GM13977 (cell line): ENCODE results near the gene FAM118A.

Experiments used
- DNase-seq: peaks from one replicate; pipeline ENCODE4 v3.0.0; 2012; ENCODE audit warnings: low spot score
- in situ Hi-C: fragments of 300-500 bp; cut with MboI; formaldehyde crosslinking; loops from one replicate; pipeline ENCODE4 v1.12.0; 2022; ENCODE audit warnings: low sequenced_read_pairs, low pct_unique_long_range_greater_than_20kb, mixed read lengths, inconsistent platforms; ENCODE audit not compliant: unreplicated experiment
- TF ChIP-seq, protein P1 (sequence below): IDR thresholded peaks from 2 replicates; pipeline ENCODE4 v1.5.1; 2012; ENCODE audit warnings: mild to moderate bottlenecking, control low read depth; ENCODE audit not compliant: insufficient read depth; ENCODE audit errors: extremely low read depth, missing control alignments

The FAM118A gene

DNA sequence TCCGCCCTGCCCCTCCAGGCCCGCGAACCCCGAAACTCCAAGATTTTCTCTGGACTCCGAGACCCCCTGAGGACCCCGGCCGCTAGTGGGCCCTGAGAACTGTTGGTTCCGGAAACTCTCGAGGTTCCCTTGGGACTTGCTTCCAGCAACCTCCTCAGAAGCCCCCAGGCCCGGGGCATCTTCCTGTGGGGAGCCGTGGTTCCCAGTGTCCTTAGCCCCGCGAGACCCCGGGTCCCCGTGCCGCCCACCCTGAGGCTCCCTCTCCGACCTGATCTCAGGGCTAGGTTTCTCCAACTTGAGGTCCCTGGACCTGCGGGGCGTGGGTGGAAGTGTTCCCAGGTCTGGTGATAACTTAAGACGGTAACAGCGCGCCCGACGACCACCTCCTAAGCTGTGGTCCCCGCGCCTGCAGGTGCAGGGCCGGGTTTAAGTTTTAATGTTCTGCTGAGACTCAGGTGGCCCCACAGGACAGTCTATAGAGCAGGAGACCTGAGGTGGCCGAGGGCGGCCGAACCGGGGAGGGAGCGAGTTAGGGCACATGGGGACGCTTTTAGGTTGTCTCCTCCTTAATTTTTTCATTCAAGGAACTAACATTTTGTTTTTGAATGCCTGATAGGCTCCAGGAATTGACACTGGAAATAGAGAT lies 720 bp downstream of the FAM118A start:
- no peak for DNase-seq
- in situ Hi-C loops = no loop called here
- TF ChIP-seq, protein P1, sequence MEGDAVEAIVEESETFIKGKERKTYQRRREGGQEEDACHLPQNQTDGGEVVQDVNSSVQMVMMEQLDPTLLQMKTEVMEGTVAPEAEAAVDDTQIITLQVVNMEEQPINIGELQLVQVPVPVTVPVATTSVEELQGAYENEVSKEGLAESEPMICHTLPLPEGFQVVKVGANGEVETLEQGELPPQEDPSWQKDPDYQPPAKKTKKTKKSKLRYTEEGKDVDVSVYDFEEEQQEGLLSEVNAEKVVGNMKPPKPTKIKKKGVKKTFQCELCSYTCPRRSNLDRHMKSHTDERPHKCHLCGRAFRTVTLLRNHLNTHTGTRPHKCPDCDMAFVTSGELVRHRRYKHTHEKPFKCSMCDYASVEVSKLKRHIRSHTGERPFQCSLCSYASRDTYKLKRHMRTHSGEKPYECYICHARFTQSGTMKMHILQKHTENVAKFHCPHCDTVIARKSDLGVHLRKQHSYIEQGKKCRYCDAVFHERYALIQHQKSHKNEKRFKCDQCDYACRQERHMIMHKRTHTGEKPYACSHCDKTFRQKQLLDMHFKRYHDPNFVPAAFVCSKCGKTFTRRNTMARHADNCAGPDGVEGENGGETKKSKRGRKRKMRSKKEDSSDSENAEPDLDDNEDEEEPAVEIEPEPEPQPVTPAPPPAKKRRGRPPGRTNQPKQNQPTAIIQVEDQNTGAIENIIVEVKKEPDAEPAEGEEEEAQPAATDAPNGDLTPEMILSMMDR = no peak

DNA sequence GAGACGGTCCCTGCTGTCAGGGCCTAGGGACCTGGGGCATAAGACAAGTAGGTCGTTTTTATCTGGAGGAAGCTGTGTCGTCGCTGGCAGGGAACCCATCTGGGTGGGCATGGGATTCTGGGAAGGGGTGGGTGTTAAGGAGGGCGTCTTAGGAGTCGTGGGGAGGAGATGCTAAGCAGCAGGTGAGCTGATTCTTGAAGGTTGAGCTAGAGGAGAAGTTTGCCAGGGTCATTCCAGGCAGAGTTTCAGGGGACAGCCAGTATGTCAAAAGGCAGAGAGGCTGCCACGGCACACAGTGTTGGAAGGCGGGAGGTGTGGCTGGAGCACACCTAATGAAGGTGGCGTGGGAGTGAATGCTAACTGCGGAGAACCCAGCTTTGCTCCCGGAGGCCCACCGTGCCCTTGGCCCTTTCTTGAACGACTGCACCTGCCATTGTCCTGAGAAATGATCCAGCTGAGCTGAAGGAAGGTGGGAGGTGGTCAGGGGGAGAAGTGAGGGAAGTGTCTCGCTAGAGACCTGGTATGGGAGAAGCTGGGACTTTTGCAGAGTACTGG lies 1.3 kb downstream of the FAM118A start:
- TF ChIP-seq, protein P1 = no peak

GRCh38 chr22:45312415-45312814 lies 2.7 kb downstream of the FAM118A start:
- DNase-seq = no peak
- TF ChIP-seq, protein P1 = no peak
- in situ Hi-C loops = no loop called here

More for the DNA sequence above, 1.3 kb downstream of the FAM118A start:
- in situ Hi-C loops = no loop called here
- no peak for DNase-seq

GRCh38 chr22:45312856-45313255 lies 3.1 kb downstream of the FAM118A start:
- in situ Hi-C loops = no loop called here
- TF ChIP-seq, protein P1 = no peak
- DNase-seq = no peak

DNA sequence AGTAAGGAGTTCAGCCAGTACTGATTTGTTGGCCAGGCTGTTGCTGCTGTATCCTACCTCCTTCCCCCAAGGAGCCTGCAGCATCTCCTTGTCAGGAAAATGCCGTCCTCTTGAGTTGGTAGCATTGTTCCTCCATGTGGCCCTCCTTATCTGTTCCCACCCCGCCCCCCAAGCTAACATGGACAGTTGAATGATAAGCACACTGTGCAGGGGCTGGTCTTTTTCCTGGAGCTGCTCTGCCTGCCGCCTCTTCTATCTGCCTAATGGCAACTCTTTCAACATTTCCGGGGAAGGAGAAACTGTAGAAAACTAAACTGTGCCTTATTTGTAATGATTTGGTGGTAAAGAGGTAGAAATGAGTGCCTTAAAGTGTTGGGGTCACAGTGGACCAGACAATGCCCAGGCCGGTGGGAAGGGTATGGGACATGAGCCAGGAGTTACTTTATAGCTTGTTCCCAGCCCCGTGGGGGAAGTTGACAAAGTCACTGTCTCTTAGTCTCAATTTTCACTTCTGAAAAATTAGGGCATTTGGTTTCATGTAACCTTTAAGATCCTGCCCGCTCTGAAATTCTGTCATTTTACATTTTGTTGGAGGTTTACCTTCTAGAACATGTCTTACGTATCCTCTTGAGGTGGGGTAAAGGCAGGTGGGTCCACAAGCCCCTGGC lies 4.5 kb downstream of the FAM118A start:
- in situ Hi-C loops = no loop called here
- DNase-seq = no peak

GRCh38 chr22:45314786-45315185 lies 5.1 kb downstream of the FAM118A start:
- TF ChIP-seq, protein P1 = no peak
- in situ Hi-C loops = no loop called here
- DNase-seq = no peak

More for the DNA sequence above, 4.5 kb downstream of the FAM118A start:
- TF ChIP-seq, protein P1 = no peak
